H1 (cell line): ENCODE measurements around the gene ST8SIA5. TPM values are rescaled to one million over a fixed set of nuclear protein-coding genes. Genes with fewer than 3 reads are reported as not detected.

ENCODE experiments used
- CTCF ChIA-PET: fragments of 300-600 bp; sonication (Branson Sonifier 250); formaldehyde crosslinking; loops from one replicate; lab custom pipeline; 2021; ENCODE audit not compliant: partially characterized antibody; lab: Charles Lee
- POLR2A ChIA-PET: fragments of 300-600 bp; sonication (Branson Sonifier 250); formaldehyde crosslinking; loops from one replicate; lab custom pipeline; 2021; ENCODE audit warnings: inconsistent platforms; ENCODE audit not compliant: partially characterized antibody; lab: Charles Lee
- DNase-seq, 2 experiments: peaks; one replicate each; pipeline versions ENCODE4 v3.0.0 to v3.0.0-alpha.2; 2010 to 2022; ENCODE audit warnings: low spot score in 2 of 2, low read depth in 1 of 2, mixed read lengths in 1 of 2
- FAIRE-seq: peaks from 2 replicates; lab custom pipeline; 2011; peaks lifted over from hg19 to GRCh38; lab: Jason Lieb, UNC
- H2AFZ ChIP-seq: 2 replicates; pipeline ENCODE4 v1.8.1; 2012; ENCODE audit warnings: low read length, inconsistent platforms
- H2AK5ac ChIP-seq: 2 replicates; pipeline ENCODE4 v1.6.1; 2013; ENCODE audit warnings: low read depth, low read length
- H2BK120ac ChIP-seq: replicated peaks from 2 replicates; pipeline ENCODE3; 2013; ENCODE audit warnings: low read depth, low read length, inconsistent platforms
- H2BK12ac ChIP-seq: 2 replicates; pipeline ENCODE4 v1.6.1; 2013; ENCODE audit warnings: low read depth, low read length
- H2BK15ac ChIP-seq: 2 replicates; pipeline ENCODE4 v1.6.1; 2013; ENCODE audit warnings: low read length
- H2BK20ac ChIP-seq: 2 replicates; pipeline ENCODE4 v1.6.1; 2013; ENCODE audit warnings: low read length
- H2BK5ac ChIP-seq: 2 replicates; pipeline ENCODE4 v1.6.1; 2013; ENCODE audit warnings: low read depth, low read length
- H3K14ac ChIP-seq: 2 replicates; pipeline ENCODE4 v1.6.1; 2013; ENCODE audit warnings: inconsistent platforms; ENCODE audit not compliant: insufficient read length
- H3K18ac ChIP-seq: 2 replicates; pipeline ENCODE4 v1.6.1; 2013; ENCODE audit warnings: low read length; ENCODE audit errors: extremely low read depth
- H3K23ac ChIP-seq: 2 replicates; pipeline ENCODE4 v1.6.1; 2013; ENCODE audit warnings: inconsistent platforms; ENCODE audit not compliant: insufficient read length
- H3K23me2 ChIP-seq: 2 replicates; pipeline ENCODE4 v1.6.1; 2013; ENCODE audit warnings: low read depth, low read length
- H3K27ac ChIP-seq: 2 replicates; pipeline ENCODE4 v1.6.1; 2011; ENCODE audit warnings: low read depth, low read length, inconsistent platforms
- H3K27me3 ChIP-seq, 4 experiments: replicated peaks in 1 of 4; 1 replicate in 1 of 4; 2 replicates in 3 of 4; pipeline versions ENCODE4 v1.6.1 to v1.8.1; 2011 to 2013; ENCODE audit warnings: low read length in 3 of 4, mild to moderate bottlenecking in 3 of 4, inconsistent platforms in 2 of 4, mixed read lengths in 2 of 4, moderate library complexity in 1 of 4; ENCODE audit not compliant: control insufficient read depth in 3 of 4, insufficient read depth in 3 of 4; ENCODE audit errors: extremely low read depth in 1 of 4
- H3K36me3 ChIP-seq, 4 experiments: 2 replicates each; pipeline versions ENCODE4 v1.6.1 to v1.8.1; 2011 to 2013; ENCODE audit warnings: mild to moderate bottlenecking in 4 of 4, low read length in 3 of 4, moderate library complexity in 2 of 4, control low read depth in 1 of 4, inconsistent platforms in 1 of 4; ENCODE audit not compliant: insufficient read depth in 4 of 4, control insufficient read depth in 2 of 4
- H3K4ac ChIP-seq: replicated peaks from 2 replicates; pipeline ENCODE3; 2013; ENCODE audit warnings: low read length, low read depth, mixed read lengths, inconsistent platforms; ENCODE audit not compliant: insufficient read length
- H3K4me1 ChIP-seq, 4 experiments: replicated peaks in 1 of 4; 1 replicate in 1 of 4; 2 replicates in 3 of 4; pipeline versions ENCODE4 v1.6.1 to v1.8.1; 2011 to 2013; ENCODE audit warnings: low read length in 3 of 4, inconsistent platforms in 2 of 4, mixed read lengths in 1 of 4; ENCODE audit not compliant: insufficient read depth in 4 of 4, control insufficient read depth in 3 of 4
- H3K4me2 ChIP-seq, 2 experiments: 2 replicates each; pipeline versions ENCODE4 v1.6.1 to v1.8.1; 2011 to 2013; ENCODE audit warnings: low read depth in 2 of 2, low read length in 2 of 2, control low read depth in 1 of 2, inconsistent platforms in 1 of 2, mild to moderate bottlenecking in 1 of 2; ENCODE audit not compliant: insufficient read depth in 1 of 2
- H3K4me3 ChIP-seq, 4 experiments: fragments of 200-600, 300-600 bp in 1 of 4; sonication (generic), shearing (Covaris generic), sonication (Bioruptor Twin) in 1 of 4; 2 replicates each; pipeline versions ENCODE4 v1.5.1 to v1.8.1; 2011 to 2016; ENCODE audit warnings: low read length in 4 of 4, low read depth in 3 of 4, control low read depth in 2 of 4, inconsistent platforms in 2 of 4, mild to moderate bottlenecking in 2 of 4, mixed read lengths in 1 of 4, moderate library complexity in 1 of 4; ENCODE audit not compliant: insufficient read depth in 2 of 4; ENCODE audit errors: extremely low read depth in 1 of 4
- H3K56ac ChIP-seq: replicated peaks from 2 replicates; pipeline ENCODE3; 2013; ENCODE audit warnings: low read depth, mild to moderate bottlenecking, mixed read lengths, low read length, inconsistent platforms; ENCODE audit not compliant: insufficient read length
- H3K79me1 ChIP-seq: 2 replicates; pipeline ENCODE4 v1.6.1; 2013; ENCODE audit warnings: low read depth, low read length, control low read depth
- H3K79me2 ChIP-seq, 2 experiments: 2 replicates each; pipeline versions ENCODE4 v1.6.1 to v1.8.1; 2012 to 2013; ENCODE audit warnings: low read length in 2 of 2, mild to moderate bottlenecking in 2 of 2, inconsistent platforms in 1 of 2; ENCODE audit not compliant: insufficient read depth in 2 of 2, control insufficient read depth in 1 of 2
- H3K9ac ChIP-seq, 4 experiments: replicated peaks in 1 of 4; 1 replicate in 1 of 4; 2 replicates in 3 of 4; pipeline versions ENCODE4 v1.6.1 to v1.8.1; 2011 to 2013; ENCODE audit warnings: low read depth in 3 of 4, low read length in 3 of 4, control low read depth in 2 of 4, mild to moderate bottlenecking in 2 of 4, moderate library complexity in 2 of 4, inconsistent platforms in 1 of 4; ENCODE audit errors: extremely low read depth in 1 of 4
- H3K9me3 ChIP-seq, 2 experiments: 2 replicates each; pipeline versions ENCODE4 v1.6.1 to v1.8.1; 2012 to 2013; ENCODE audit warnings: mild to moderate bottlenecking in 2 of 2, moderate library complexity in 2 of 2, control low read depth in 1 of 2, inconsistent platforms in 1 of 2, low read depth in 1 of 2, low read length in 1 of 2, mixed read lengths in 1 of 2; ENCODE audit not compliant: insufficient read depth in 2 of 2
- H4K20me1 ChIP-seq, 2 experiments: replicated peaks in 1 of 2; 2 replicates each; pipeline versions ENCODE3 to v1.8.1; 2011 to 2013; ENCODE audit warnings: inconsistent platforms in 2 of 2, low read length in 2 of 2, mild to moderate bottlenecking in 1 of 2; ENCODE audit not compliant: insufficient read depth in 2 of 2, control insufficient read depth in 1 of 2
- H4K5ac ChIP-seq: 2 replicates; pipeline ENCODE4 v1.6.1; 2013; ENCODE audit warnings: low read length, low read depth, mixed read lengths, inconsistent platforms; ENCODE audit not compliant: insufficient read length
- H4K8ac ChIP-seq: 2 replicates; pipeline ENCODE4 v1.8.0; 2013; ENCODE audit warnings: mild to moderate bottlenecking, moderate library complexity, low read length, inconsistent platforms; ENCODE audit not compliant: insufficient read depth; ENCODE audit errors: extremely low read depth
- H4K91ac ChIP-seq: replicated peaks from 2 replicates; pipeline ENCODE3; 2013; ENCODE audit warnings: low read length, mixed read lengths, inconsistent platforms; ENCODE audit not compliant: insufficient read length
- CTBP2 ChIP-seq: IDR thresholded peaks from 2 replicates; pipeline ENCODE4 v1.7.0; 2011; ENCODE audit warnings: borderline replicate concordance, mild to moderate bottlenecking, moderate library complexity, mixed read lengths, low read length; ENCODE audit not compliant: insufficient read depth, insufficient read length
- EP300 ChIP-seq, 2 experiments: IDR thresholded peaks; 1 replicate in 1 of 2; 2 replicates in 1 of 2; pipeline ENCODE4 v1.6.1; 2011 to 2012; ENCODE audit warnings: low read depth in 2 of 2, low read length in 2 of 2, mild to moderate bottlenecking in 2 of 2, borderline replicate concordance in 1 of 2, inconsistent platforms in 1 of 2, moderate library complexity in 1 of 2
- FOSL1 ChIP-seq: IDR thresholded peaks from 2 replicates; pipeline ENCODE4 v1.6.1; 2011; ENCODE audit warnings: mild to moderate bottlenecking, low read depth, low read length, moderate library complexity; ENCODE audit not compliant: insufficient read depth
- RAD21 ChIP-seq, 2 experiments: IDR thresholded peaks in 1 of 2; conservative IDR thresholded peaks in 1 of 2; 2 replicates each; pipeline ENCODE4 v1.6.1; 2011; ENCODE audit warnings: low read depth in 2 of 2, low read length in 2 of 2, improper control_type of control experiment in 1 of 2, inconsistent platforms in 1 of 2, mild to moderate bottlenecking in 1 of 2, moderate library complexity in 1 of 2
- RBBP5 ChIP-seq: IDR thresholded peaks from 2 replicates; pipeline ENCODE4 v1.7.1; 2012; ENCODE audit warnings: low read depth, mild to moderate bottlenecking, inconsistent platforms, low read length, moderate library complexity, borderline replicate concordance
- WGBS, 2 experiments: shearing (Covaris generic) in 1 of 2; methylation state at CpG; one replicate each; pipeline versions ENCODE4 v1.1.6 to v1.1.7; 2013 to 2015; ENCODE audit warnings: low lambda C conversion rate in 2 of 2, mixed read lengths in 2 of 2, inconsistent platforms in 1 of 2, low coverage in 1 of 2, missing lambda C conversion rate in 1 of 2; ENCODE audit not compliant: insufficient replicate concordance in 2 of 2, insufficient coverage in 1 of 2, insufficient read length in 1 of 2; ENCODE audit errors: extremely low coverage in 1 of 2, missing lambda C conversion rate in 1 of 2; 5-methylcytosine and 5-hydroxymethylcytosine counted together
- polyA plus RNA-seq, 7 experiments: library from polyadenylated mRNA; depleted of rRNA in 3 of 7; stranded (reverse) in 5 of 7; unstranded in 2 of 7; fragments of >200 nt in 5 of 7; fragments of 200-250 nt in 2 of 7; gene quantifications; 1 replicate in 5 of 7; 2 replicates in 1 of 7; 4 replicates in 1 of 7; pipeline versions ENCODE4 v1.2.1 to v1.2.3, GENCODE V29; 2011 to 2013; ENCODE audit warnings: missing spikeins in 2 of 7, mixed read lengths in 2 of 7
- total RNA-seq: library from RNA; stranded (reverse); fragmentation: NEBNext Ultra II Directional; extraction: Animal tissue kit (Norgen Biotek cat#: 25700); gene quantifications from 2 replicates; pipeline ENCODE4 v1.2.1, GENCODE V29; 2021
- TF ChIP-seq, protein P1 (sequence below): IDR thresholded peaks from 2 replicates; pipeline ENCODE4 v1.6.1; 2011; ENCODE audit warnings: low read depth, mild to moderate bottlenecking, low read length; ENCODE audit not compliant: insufficient read depth
- TF ChIP-seq, protein P2 (sequence below): IDR thresholded peaks from 2 replicates; pipeline ENCODE4 v1.6.1; 2012; ENCODE audit warnings: low read length, inconsistent platforms

ST8SIA5 gene
- total and polyA plus RNA-seq, 2 of the 8 experiments (the other 6 are each of a cell fraction or from before 2014, with no cell fraction given): 2.4 to 6.3 TPM

DNA sequence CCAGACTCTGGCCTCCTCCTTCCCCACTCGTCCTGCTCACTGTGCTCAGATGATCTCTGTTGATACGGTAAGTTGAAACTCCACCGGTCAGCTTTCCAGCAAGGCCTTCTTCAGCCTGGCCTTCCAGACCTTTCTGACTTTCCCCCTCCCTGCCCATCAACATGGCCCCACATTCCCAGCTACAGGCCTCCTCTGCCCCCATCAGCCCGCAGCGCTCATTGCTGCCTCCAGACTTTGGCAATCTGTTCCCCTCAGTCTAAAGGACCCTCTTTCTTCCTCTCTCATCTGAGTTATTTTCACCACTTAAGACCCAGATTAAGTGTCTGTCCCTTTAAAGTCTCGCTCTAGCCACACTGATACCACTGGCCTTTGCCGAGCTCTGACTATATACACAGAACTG lies 110.4 kb downstream of the ST8SIA5 start:
- DNase-seq: no peak
- Histone ChIP-seq H4K91ac (no peak overlapping the region), H2AK5ac (no peak overlapping the region), H4K20me1 (no peaks in the 10 kb centered on the region), H2BK15ac (no peak overlapping the region), H3K79me2 (no peaks in the 10 kb centered on the region), H3K36me3 (no peaks in the 10 kb centered on the region), H3K9ac (no peak overlapping the region), H3K23ac (no peak overlapping the region), H2AFZ (no peak overlapping the region), H3K23me2 (no peaks in the 10 kb centered on the region), H4K5ac (no peak overlapping the region), H2BK20ac (no peak overlapping the region), H4K8ac (no peak overlapping the region), H2BK5ac (no peak overlapping the region), H3K14ac (no peak overlapping the region), H3K27me3 (no peaks in the 10 kb centered on the region), H3K79me1 (no peaks in the 10 kb centered on the region), H3K18ac (no peak overlapping the region), H3K4me3 (no peak overlapping the region), H2BK120ac (no peak overlapping the region), H3K4me1 (no peaks in the 10 kb centered on the region; a peak in 1 of 7 replicates), H2BK12ac (no peak overlapping the region), H3K9me3 (no peaks in the 10 kb centered on the region), H3K4ac (no peak overlapping the region), H3K4me2 (no peak overlapping the region), H3K56ac (no peak overlapping the region), H3K27ac (no peak overlapping the region)
- WGBS, 2 experiments: 91% methylated on average over 7 of the region's 7 CpGs; no CpG with 5 or more reads in 1 of the 2 experiments
- ChIA-PET POLR2A (interaction anchor here (1.0 kb wide), 1 partner anchor 12 kb away, joined by 4 read pairs; no protein-coding TSS in a partner anchor), CTCF (interaction anchor here (0.9 to 5.1 kb wide), 10 partner anchors 12 to 365 kb away, joined by 3 to 47 read pairs (median 6); partner anchors contain the start of gene LOXHD1)
- FAIRE-seq: no peak
- TF ChIP-seq EP300 (IDR thresholded peaks at IDR 0.05; ENCODE audit: borderline replicate concordance in 1 of 2, low read depth in 2 of 2, low read length in 2 of 2) (no peak), CTBP2 (no peak), RAD21 (IDR thresholded peaks at IDR 0.05 in 1 of 2, conservative IDR thresholded peaks at IDR 0.05 in 1 of 2; ENCODE audit: low read depth in 2 of 2, low read length in 2 of 2) (peak; percentile 41 to 53), RBBP5 (no peak), FOSL1 (no peak)
- TF ChIP-seq, protein P1, sequence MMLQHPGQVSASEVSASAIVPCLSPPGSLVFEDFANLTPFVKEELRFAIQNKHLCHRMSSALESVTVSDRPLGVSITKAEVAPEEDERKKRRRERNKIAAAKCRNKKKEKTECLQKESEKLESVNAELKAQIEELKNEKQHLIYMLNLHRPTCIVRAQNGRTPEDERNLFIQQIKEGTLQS: no peak
- TF ChIP-seq, protein P2, sequence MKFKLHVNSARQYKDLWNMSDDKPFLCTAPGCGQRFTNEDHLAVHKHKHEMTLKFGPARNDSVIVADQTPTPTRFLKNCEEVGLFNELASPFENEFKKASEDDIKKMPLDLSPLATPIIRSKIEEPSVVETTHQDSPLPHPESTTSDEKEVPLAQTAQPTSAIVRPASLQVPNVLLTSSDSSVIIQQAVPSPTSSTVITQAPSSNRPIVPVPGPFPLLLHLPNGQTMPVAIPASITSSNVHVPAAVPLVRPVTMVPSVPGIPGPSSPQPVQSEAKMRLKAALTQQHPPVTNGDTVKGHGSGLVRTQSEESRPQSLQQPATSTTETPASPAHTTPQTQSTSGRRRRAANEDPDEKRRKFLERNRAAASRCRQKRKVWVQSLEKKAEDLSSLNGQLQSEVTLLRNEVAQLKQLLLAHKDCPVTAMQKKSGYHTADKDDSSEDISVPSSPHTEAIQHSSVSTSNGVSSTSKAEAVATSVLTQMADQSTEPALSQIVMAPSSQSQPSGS: no peak
